Liver (tissue), 9 donors: ENCODE data around the gene KATNIP. TPM values are rescaled to one million over a fixed set of nuclear protein-coding genes. Genes with fewer than 3 reads are reported as not detected.

Experiments
- DNase-seq: peaks from one replicate; pipeline ENCODE4 v3.0.0-alpha.2; 2017; ENCODE audit warnings: low spot score
- H3K27ac ChIP-seq, 2 donors: one replicate each; pipeline ENCODE4 v1.7.0; 2013; ENCODE audit warnings: inconsistent platforms in 2 of 2, low read length in 2 of 2, control low read depth in 1 of 2, low read depth in 1 of 2, mild to moderate bottlenecking in 1 of 2
- H3K27me3 ChIP-seq, 4 donors: one replicate each; pipeline versions ENCODE4 v1.6.1 to v1.7.0; 2013; ENCODE audit warnings: low read length in 3 of 4, inconsistent platforms in 1 of 4, mild to moderate bottlenecking in 1 of 4, moderate library complexity in 1 of 4; ENCODE audit not compliant: control insufficient read depth in 4 of 4, insufficient read depth in 4 of 4
- H3K36me3 ChIP-seq, 4 donors: one replicate each; pipeline versions ENCODE4 v1.6.1 to v1.7.0; 2013; ENCODE audit warnings: low read length in 3 of 4, mild to moderate bottlenecking in 3 of 4, low read depth in 1 of 4, moderate library complexity in 1 of 4; ENCODE audit not compliant: control insufficient read depth in 4 of 4, insufficient read depth in 3 of 4
- H3K4me1 ChIP-seq, 4 donors: one replicate each; pipeline versions ENCODE4 v1.6.1 to v1.7.0; 2013; ENCODE audit warnings: low read length in 3 of 4, mild to moderate bottlenecking in 3 of 4, moderate library complexity in 1 of 4; ENCODE audit not compliant: control insufficient read depth in 4 of 4, insufficient read depth in 4 of 4
- H3K4me3 ChIP-seq, 3 donors: one replicate each; pipeline versions ENCODE4 v1.6.1 to v1.7.0; 2013; ENCODE audit warnings: low read length in 3 of 3, control low read depth in 1 of 3, low read depth in 1 of 3, mild to moderate bottlenecking in 1 of 3
- H3K9ac ChIP-seq, 2 donors: one replicate each; pipeline ENCODE4 v1.7.0; 2013; ENCODE audit warnings: low read length in 2 of 2, mild to moderate bottlenecking in 2 of 2, moderate library complexity in 2 of 2, control low read depth in 1 of 2, low read depth in 1 of 2
- H3K9me3 ChIP-seq, 4 donors: one replicate each; pipeline versions ENCODE4 v1.6.1 to v1.7.0; 2013; ENCODE audit warnings: low read length in 3 of 4; ENCODE audit not compliant: control insufficient read depth in 4 of 4
- EGR1 ChIP-seq, 2 donors: IDR thresholded peaks; 2 replicates each; pipeline ENCODE4 v1.6.1; 2016 to 2018; ENCODE audit warnings: antibody characterized with exemption in 2 of 2, low read depth in 2 of 2
- FOXA1 ChIP-seq: IDR thresholded peaks from 2 replicates; pipeline ENCODE4 v1.6.1; 2016; ENCODE audit warnings: antibody characterized with exemption
- FOXA2 ChIP-seq: IDR thresholded peaks from 2 replicates; pipeline ENCODE4 v1.6.1; 2016; ENCODE audit warnings: antibody characterized with exemption
- HNF4A ChIP-seq, 2 donors: conservative IDR thresholded peaks; 2 replicates each; pipeline ENCODE4 v1.6.1; 2016; ENCODE audit warnings: antibody characterized with exemption in 2 of 2, mild to moderate bottlenecking in 2 of 2
- HNF4G ChIP-seq: IDR thresholded peaks from 2 replicates; pipeline ENCODE4 v1.6.1; 2016; ENCODE audit warnings: antibody characterized with exemption
- JUND ChIP-seq, 2 donors: IDR thresholded peaks; 2 replicates each; pipeline ENCODE4 v1.6.1; 2016; ENCODE audit warnings: antibody characterized with exemption in 2 of 2
- NR2F2 ChIP-seq: IDR thresholded peaks from 2 replicates; pipeline ENCODE4 v1.6.1; 2016; ENCODE audit warnings: antibody characterized with exemption
- RAD21 ChIP-seq, 2 donors: IDR thresholded peaks; 2 replicates each; pipeline ENCODE4 v1.6.1; 2016; ENCODE audit warnings: antibody characterized with exemption in 2 of 2, mild to moderate bottlenecking in 2 of 2
- RXRA ChIP-seq, 2 donors: IDR thresholded peaks; 2 replicates each; pipeline ENCODE4 v1.6.1; 2017 to 2018; ENCODE audit warnings: antibody characterized with exemption in 2 of 2, mild to moderate bottlenecking in 1 of 2
- SP1 ChIP-seq: IDR thresholded peaks from 2 replicates; pipeline ENCODE4 v1.6.1; 2018; ENCODE audit warnings: antibody characterized with exemption, mild to moderate bottlenecking
- TAF1 ChIP-seq: conservative IDR thresholded peaks from 2 replicates; pipeline ENCODE4 v1.6.1; 2016; ENCODE audit warnings: antibody characterized with exemption, mild to moderate bottlenecking
- YY1 ChIP-seq: IDR thresholded peaks from 2 replicates; pipeline ENCODE4 v1.6.1; 2016; ENCODE audit warnings: antibody characterized with exemption, mild to moderate bottlenecking
- WGBS: extraction: QIAGEN DNeasy Blood & Tissue Kit; methylation state at CpG from one replicate; pipeline ENCODE4 v1.1.7; 2013; 5-methylcytosine and 5-hydroxymethylcytosine counted together
- polyA plus RNA-seq, 2 donors: library from polyadenylated mRNA; stranded (reverse) in 1 of 2; unstranded in 1 of 2; fragments of 200-250 nt in 1 of 2; fragments of >200 nt in 1 of 2; fragmentation: Nextera tagmentation in 1 of 2; extraction: Ambion mirVana in 1 of 2; gene quantifications; one replicate each; pipeline versions ENCODE4 v1.2.1 to v1.2.3, GENCODE V29; 2013 to 2015
- total RNA-seq, 2 donors: library from RNA; depleted of rRNA; stranded (reverse); fragments of >200 nt; gene quantifications; one replicate each; pipeline ENCODE4 v1.2.3, GENCODE V29; 2014
- TF ChIP-seq, protein P1 (sequence below): IDR thresholded peaks from 2 replicates; pipeline ENCODE4 v1.6.1; 2016; ENCODE audit warnings: antibody characterized with exemption
- TF ChIP-seq, protein P2 (sequence below): fragments of 150-350 bp; IDR thresholded peaks from 2 replicates; pipeline ENCODE4 v1.5.1; 2017; ENCODE audit warnings: improper control_type of control experiment, low read depth, low read length; ENCODE audit not compliant: missing input control
- TF ChIP-seq, protein P3 (sequence below): IDR thresholded peaks from 2 replicates; pipeline ENCODE4 v1.6.1; 2016; ENCODE audit warnings: antibody characterized with exemption
- TF ChIP-seq, protein P4 (sequence below): IDR thresholded peaks from 2 replicates; pipeline ENCODE4 v1.6.1; 2016; ENCODE audit warnings: antibody characterized with exemption, mild to moderate bottlenecking
- donor health status: healthy.
- donor health status: healthy.
- donor health status: healthy.
- donor health status: healthy.
- donor health status: healthy.

KATNIP gene
- total and polyA plus RNA-seq, 4 donors = 2.0 to 6.5 (median 4.5) TPM

DNA sequence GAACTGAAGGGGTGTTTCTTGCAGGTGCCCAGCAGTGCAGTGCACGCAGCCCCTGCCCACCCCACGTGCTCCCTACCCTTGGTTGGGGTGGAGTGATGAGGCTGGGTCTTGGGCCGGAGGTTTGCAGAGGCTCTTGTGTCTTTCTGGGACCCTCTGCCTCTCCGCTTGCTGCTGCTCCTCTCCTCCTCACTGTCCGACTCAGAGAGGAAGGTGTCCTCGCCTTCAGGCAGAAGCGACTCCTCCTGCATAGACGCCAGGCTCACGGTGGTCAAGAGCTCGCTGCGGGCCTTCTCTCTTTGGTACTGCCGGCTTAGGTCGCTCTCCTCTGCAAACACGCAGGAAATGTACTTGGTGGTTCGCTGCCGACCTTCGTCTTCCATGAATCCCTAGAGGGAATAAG lies 43.2 kb upstream of the KATNIP start:
- no peak for DNase-seq
- H3K4me1 ChIP-seq = no peaks in the 10 kb centered on the region
- no peak overlapping the region for H3K9ac ChIP-seq
- TF ChIP-seq RXRA (IDR thresholded peaks at IDR 0.05) (no peak), TAF1 (no peak), HNF4A (conservative IDR thresholded peaks at IDR 0.05) (no peak), HNF4G (no peak), RAD21 (IDR thresholded peaks at IDR 0.05) (no peak), SP1 (no peak), EGR1 (IDR thresholded peaks at IDR 0.05; ENCODE audit: low read depth in 2 of 2) (no peak), NR2F2 (no peak), FOXA2 (no peak), YY1 (no peak), JUND (IDR thresholded peaks at IDR 0.05) (no peak)
- TF ChIP-seq, protein P1, sequence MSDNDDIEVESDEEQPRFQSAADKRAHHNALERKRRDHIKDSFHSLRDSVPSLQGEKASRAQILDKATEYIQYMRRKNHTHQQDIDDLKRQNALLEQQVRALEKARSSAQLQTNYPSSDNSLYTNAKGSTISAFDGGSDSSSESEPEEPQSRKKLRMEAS = no peak
- TF ChIP-seq, protein P2, sequence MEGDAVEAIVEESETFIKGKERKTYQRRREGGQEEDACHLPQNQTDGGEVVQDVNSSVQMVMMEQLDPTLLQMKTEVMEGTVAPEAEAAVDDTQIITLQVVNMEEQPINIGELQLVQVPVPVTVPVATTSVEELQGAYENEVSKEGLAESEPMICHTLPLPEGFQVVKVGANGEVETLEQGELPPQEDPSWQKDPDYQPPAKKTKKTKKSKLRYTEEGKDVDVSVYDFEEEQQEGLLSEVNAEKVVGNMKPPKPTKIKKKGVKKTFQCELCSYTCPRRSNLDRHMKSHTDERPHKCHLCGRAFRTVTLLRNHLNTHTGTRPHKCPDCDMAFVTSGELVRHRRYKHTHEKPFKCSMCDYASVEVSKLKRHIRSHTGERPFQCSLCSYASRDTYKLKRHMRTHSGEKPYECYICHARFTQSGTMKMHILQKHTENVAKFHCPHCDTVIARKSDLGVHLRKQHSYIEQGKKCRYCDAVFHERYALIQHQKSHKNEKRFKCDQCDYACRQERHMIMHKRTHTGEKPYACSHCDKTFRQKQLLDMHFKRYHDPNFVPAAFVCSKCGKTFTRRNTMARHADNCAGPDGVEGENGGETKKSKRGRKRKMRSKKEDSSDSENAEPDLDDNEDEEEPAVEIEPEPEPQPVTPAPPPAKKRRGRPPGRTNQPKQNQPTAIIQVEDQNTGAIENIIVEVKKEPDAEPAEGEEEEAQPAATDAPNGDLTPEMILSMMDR = no peak
- TF ChIP-seq, protein P3, sequence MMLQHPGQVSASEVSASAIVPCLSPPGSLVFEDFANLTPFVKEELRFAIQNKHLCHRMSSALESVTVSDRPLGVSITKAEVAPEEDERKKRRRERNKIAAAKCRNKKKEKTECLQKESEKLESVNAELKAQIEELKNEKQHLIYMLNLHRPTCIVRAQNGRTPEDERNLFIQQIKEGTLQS = no peak
- TF ChIP-seq, protein P4, sequence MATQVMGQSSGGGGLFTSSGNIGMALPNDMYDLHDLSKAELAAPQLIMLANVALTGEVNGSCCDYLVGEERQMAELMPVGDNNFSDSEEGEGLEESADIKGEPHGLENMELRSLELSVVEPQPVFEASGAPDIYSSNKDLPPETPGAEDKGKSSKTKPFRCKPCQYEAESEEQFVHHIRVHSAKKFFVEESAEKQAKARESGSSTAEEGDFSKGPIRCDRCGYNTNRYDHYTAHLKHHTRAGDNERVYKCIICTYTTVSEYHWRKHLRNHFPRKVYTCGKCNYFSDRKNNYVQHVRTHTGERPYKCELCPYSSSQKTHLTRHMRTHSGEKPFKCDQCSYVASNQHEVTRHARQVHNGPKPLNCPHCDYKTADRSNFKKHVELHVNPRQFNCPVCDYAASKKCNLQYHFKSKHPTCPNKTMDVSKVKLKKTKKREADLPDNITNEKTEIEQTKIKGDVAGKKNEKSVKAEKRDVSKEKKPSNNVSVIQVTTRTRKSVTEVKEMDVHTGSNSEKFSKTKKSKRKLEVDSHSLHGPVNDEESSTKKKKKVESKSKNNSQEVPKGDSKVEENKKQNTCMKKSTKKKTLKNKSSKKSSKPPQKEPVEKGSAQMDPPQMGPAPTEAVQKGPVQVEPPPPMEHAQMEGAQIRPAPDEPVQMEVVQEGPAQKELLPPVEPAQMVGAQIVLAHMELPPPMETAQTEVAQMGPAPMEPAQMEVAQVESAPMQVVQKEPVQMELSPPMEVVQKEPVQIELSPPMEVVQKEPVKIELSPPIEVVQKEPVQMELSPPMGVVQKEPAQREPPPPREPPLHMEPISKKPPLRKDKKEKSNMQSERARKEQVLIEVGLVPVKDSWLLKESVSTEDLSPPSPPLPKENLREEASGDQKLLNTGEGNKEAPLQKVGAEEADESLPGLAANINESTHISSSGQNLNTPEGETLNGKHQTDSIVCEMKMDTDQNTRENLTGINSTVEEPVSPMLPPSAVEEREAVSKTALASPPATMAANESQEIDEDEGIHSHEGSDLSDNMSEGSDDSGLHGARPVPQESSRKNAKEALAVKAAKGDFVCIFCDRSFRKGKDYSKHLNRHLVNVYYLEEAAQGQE = no peak
- H3K27me3 ChIP-seq = no peaks in the 10 kb centered on the region
- WGBS = 96% methylated on average over 17 of the region's 17 CpGs
- no peak overlapping the region for H3K27ac ChIP-seq
- H3K4me3 ChIP-seq = no peak overlapping the region
- H3K36me3 ChIP-seq = peaks cover 16 to 90% (median 70%) of the 10 kb centered on the region in 4 donors
- H3K9me3 ChIP-seq = no peaks in the 10 kb centered on the region

DNA sequence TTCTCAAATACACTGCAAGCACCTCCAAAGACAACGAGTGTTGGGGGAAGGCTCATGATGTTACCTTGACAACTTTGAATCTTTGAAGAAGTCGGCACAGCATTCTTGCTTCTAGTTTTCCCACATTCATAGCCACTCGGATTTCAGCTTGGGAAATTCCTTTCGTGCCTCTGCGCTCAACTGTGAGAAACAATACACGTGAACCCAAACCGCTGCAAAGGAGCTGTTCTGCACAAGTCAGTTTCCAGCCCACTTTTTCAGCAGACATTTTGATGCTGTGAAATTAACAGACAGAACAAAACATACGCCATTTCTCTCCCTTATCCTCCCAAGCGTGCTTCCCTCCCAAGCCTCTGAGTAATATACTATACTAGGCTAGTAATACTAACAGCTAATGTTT lies 41.5 kb upstream of the KATNIP start:
- TF ChIP-seq JUND (IDR thresholded peaks at IDR 0.05) = no peak
- TF ChIP-seq, protein P3 = no peak
- TF ChIP-seq FOXA1 = no peak
- TF ChIP-seq HNF4A (conservative IDR thresholded peaks at IDR 0.05) = no peak
- TF ChIP-seq HNF4G = no peak
- no peak for TF ChIP-seq TAF1
- TF ChIP-seq EGR1 (IDR thresholded peaks at IDR 0.05; ENCODE audit: low read depth in 2 of 2) = no peak
- Histone ChIP-seq H3K4me3 (no peak overlapping the region), H3K4me1 (no peaks in the 10 kb centered on the region), H3K36me3 (peaks cover 11 to 83% (median 62%) of the 10 kb centered on the region in 4 donors), H3K9ac (no peak overlapping the region), H3K9me3 (no peaks in the 10 kb centered on the region), H3K27me3 (no peaks in the 10 kb centered on the region), H3K27ac (no peak overlapping the region)
- 97% methylated on average over 9 of the region's 9 CpGs for WGBS
- DNase-seq = no peak
